HG03095 (cell line): Measurements from ENCODE around the gene CDCA8.
"Not testable (repeated sequence)": the region's sequence is repeated elsewhere in the genome, so short reads cannot be mapped to it uniquely, and the experiment has no call there.

Experiments used
- ATAC-seq: cut with Tn5 transposase; IDR thresholded peaks from one replicate; pipeline ENCODE4 v1.9.1; 2021; ENCODE audit warnings: moderate library complexity; ENCODE audit not compliant: unreplicated experiment

The CDCA8 gene

GRCh38 chr1:37732111-37732780 lies 39.9 kb downstream of the CDCA8 start:
- ATAC-seq: no peak

GRCh38 chr1:37734629-37735591 lies 42.6 kb downstream of the CDCA8 start:
- no peak for ATAC-seq

DNA sequence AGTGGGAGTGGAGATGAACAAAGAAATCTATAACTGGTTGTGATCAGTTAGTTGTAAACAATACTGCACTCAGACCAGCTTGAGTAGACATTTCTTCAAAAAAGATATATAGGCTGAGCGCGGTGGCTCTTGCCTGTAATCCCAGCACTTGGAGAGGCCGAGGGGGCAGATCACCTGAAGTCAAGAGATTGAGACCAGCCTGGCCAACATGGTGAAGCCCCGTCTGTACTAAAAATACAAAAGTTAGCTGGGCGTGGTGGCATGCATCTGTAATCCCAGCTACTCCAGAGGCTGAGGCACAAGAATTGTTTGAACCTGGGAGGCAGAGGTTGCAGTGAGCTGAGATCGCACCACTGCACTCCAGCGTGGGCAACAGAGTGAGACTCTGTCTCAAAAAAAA lies 45.7 kb downstream of the CDCA8 start:
- not testable (repeated sequence) for ATAC-seq

DNA sequence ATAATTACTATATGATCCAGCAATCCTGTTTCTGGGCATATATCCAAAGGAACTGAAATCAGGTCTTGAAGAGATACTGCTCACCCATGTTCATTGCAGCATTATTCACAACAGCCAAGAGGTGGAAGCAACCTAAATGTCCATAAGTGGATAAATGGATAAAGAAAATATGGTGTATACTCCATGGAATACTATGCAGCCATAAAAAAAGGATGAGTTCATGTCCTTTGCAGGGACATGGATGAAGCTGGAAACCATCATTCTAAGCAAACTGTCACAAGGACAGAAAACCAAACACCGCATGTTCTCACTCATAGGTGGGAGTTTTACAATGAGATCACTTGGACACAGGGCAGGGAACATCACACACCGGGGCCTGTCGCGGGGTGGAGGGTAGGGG lies 46.3 kb downstream of the CDCA8 start:
- ATAC-seq: not testable (repeated sequence)

DNA sequence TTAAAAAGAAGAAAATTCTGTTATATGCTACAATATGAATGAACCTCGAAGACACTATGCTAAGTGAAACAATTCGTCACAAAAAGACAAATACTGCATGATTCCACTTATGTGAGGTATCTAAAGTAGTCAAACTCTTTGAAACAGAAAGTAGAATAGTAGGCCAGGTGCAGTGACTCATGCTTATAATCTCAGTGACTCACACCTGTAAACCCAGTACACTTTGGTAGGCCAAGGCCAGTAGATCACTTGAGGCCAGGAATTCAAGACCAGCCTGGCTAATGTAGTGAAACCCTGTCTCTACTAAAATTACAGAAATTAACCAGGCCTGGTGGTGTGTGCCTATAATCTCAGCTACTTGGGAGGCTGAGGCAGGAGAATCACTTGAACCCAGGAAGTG lies 46.9 kb downstream of the CDCA8 start:
- ATAC-seq: no peak

- no peak for ATAC-seq
These were observed 48.8 kb downstream of the CDCA8 start for GRCh38 chr1:37741130-37741529.

DNA sequence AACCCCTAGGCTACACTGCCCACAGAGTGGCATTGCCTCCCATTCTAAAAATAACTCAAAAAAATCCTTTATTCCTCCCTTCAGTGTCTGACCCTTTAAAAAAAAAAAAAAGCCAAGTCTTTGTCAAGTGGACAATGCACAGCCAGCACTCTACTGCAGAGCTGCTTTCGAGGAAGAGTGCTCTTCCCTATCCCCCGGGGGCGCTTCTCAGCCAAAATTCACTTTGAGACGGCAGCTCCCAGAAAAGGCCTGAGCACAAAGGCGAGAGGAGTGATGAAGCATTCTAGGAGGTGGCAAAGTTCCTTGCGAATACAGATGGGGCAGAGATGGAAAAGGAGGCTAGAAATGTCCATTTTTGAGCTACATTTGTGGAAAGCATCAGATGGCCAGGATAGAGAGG lies 49.3 kb downstream of the CDCA8 start:
- ATAC-seq: no peak

- no peak for ATAC-seq
These were observed 54.5 kb downstream of the CDCA8 start for GRCh38 chr1:37746806-37747205.

DNA sequence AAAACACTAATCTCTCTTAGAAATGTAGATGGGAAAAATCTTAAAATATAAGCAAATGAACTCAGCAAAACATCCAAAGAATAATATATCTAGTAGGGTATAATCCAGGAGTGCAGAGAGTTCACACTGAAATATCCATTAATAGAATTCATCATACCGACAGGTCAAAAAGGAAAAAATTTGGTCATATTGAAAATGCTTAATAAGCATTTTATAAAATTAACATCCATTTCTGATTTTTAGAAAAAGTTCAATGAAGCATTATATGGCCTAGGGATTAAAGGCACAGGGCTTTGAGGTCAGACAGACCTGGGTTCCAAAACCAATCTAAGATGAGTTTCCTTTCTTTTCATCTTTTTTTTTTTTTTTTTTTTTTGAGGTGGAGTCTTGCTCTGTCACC lies 56.2 kb downstream of the CDCA8 start:
- ATAC-seq: no peak

DNA sequence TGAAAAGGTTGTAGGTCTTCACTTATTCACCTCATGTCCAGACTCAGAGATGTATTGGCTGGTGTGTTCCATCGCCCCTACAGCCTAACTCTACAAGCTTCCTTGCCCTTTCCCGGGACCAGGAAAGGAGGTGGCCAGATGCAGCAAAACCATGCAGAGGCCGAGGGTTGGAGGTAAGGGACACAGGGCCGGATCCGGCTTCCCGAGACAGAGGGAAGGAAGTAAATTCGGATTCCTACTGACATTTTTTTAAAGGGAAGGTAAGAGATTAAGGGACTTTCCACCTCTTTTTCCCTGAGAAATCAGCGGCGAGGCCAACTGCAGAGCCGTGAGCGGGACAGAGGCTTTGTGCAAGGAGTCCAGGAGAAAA lies 59.9 kb downstream of the CDCA8 start:
- no peak for ATAC-seq

- no peak for ATAC-seq
These were observed 60.5 kb downstream of the CDCA8 start for GRCh38 chr1:37752583-37753471.

- ATAC-seq: no peak
These were observed 61.4 kb downstream of the CDCA8 start for GRCh38 chr1:37753473-37754321.

GRCh38 chr1:37755290-37755689 lies 63.0 kb downstream of the CDCA8 start:
- ATAC-seq: no peak

- ATAC-seq: no peak
These were observed 63.7 kb downstream of the CDCA8 start for GRCh38 chr1:37755951-37756560.
